Kidney (tissue), 14 donors: ENCODE data around the gene SMOC1. TPM values are rescaled to one million over a fixed set of nuclear protein-coding genes. Genes with fewer than 3 reads are reported as not detected.

Experiments used
- DNase-seq, 5 donors: peaks; one replicate each; pipeline ENCODE4 v3.0.0-alpha.2; 2013 to 2020
- FAIRE-seq: peaks from 2 replicates; lab custom pipeline; 2012; peaks lifted over from hg19 to GRCh38; lab: Jason Lieb, UNC
- H3K27ac ChIP-seq, 2 donors: one replicate each; pipeline ENCODE4 v1.7.0; 2013; ENCODE audit warnings: low read depth in 2 of 2, low read length in 2 of 2, inconsistent platforms in 1 of 2
- H3K27me3 ChIP-seq: one replicate; pipeline ENCODE4 v1.7.1; 2013; ENCODE audit warnings: low read length, inconsistent platforms; ENCODE audit not compliant: control insufficient read depth, insufficient read depth
- H3K36me3 ChIP-seq, 3 donors: one replicate each; pipeline versions ENCODE4 v1.7.0 to v1.7.1; 2013; ENCODE audit warnings: low read length in 3 of 3, control low read depth in 1 of 3, inconsistent platforms in 1 of 3; ENCODE audit not compliant: insufficient read depth in 3 of 3, control insufficient read depth in 2 of 3
- H3K4me1 ChIP-seq, 3 donors: one replicate each; pipeline versions ENCODE4 v1.7.0 to v1.7.1; 2013; ENCODE audit warnings: low read length in 3 of 3, inconsistent platforms in 1 of 3, low read depth in 1 of 3; ENCODE audit not compliant: control insufficient read depth in 2 of 3, insufficient read depth in 2 of 3
- H3K4me3 ChIP-seq, 3 donors: one replicate each; pipeline versions ENCODE4 v1.7.0 to v1.8.1; 2013; ENCODE audit warnings: low read length in 3 of 3, control low read depth in 1 of 3, inconsistent platforms in 1 of 3
- H3K9ac ChIP-seq, 3 donors: one replicate each; pipeline versions ENCODE4 v1.7.0 to v1.7.1; 2013; ENCODE audit warnings: low read length in 3 of 3, control low read depth in 1 of 3, inconsistent platforms in 1 of 3
- H3K9me3 ChIP-seq, 3 donors: one replicate each; pipeline versions ENCODE4 v1.7.0 to v1.7.1; 2013; ENCODE audit warnings: low read length in 3 of 3, control low read depth in 1 of 3, inconsistent platforms in 1 of 3; ENCODE audit not compliant: control insufficient read depth in 2 of 3, insufficient read depth in 1 of 3
- intact Hi-C: fragments of 100-400 bp; cut with DNase I; formaldehyde crosslinking; loops from one replicate; pipeline ENCODE4 v1.11.1; 2022
- polyA plus RNA-seq: library from polyadenylated mRNA; stranded (reverse); fragments of 350-450 nt; fragmentation: Illumina TruSeq; extraction: RNeasy Lipid Tissue Mini Kit (QIAGEN cat#74804); gene quantifications from one replicate; pipeline ENCODE4 v1.2.3, GENCODE V29; 2014; ENCODE audit warnings: low read depth, low replicate concordance; ENCODE audit not compliant: insufficient read depth
- total RNA-seq: library from RNA; stranded (reverse); fragmentation: NEBNext Ultra II Directional; extraction: Animal tissue kit (Norgen Biotek cat#: 25700); gene quantifications from one replicate; pipeline ENCODE4 v1.2.1, GENCODE V29; 2021
- TF ChIP-seq, protein P1 (sequence below): IDR thresholded peaks from 3 replicates; pipeline ENCODE4 v1.5.1; 2012; ENCODE audit warnings: mild to moderate bottlenecking, moderate library complexity, borderline replicate concordance; ENCODE audit not compliant: insufficient read depth; ENCODE audit errors: extremely low read depth
- donor health status: control.
- donor health status: control.
- donor health status: control.
- donor health status: control.
- donor health status: control.
- donor health status: DM: yes; HTN: yes; CAD: no.
- donor health status: Normal renal cell carcinoma (clear cell type).

SMOC1 gene
- total and polyA plus RNA-seq, 2 donors from 2014 or later: 1.2 to 2.8 TPM

- DNase-seq (no peak), FAIRE-seq (no peak)
- Histone ChIP-seq H3K4me3 (no peak overlapping the region), H3K9ac (no peak overlapping the region), H3K4me1 (no peaks in the 10 kb centered on the region), H3K27ac (no peak overlapping the region), H3K27me3 (no peaks in the 10 kb centered on the region), H3K9me3 (no peaks in the 10 kb centered on the region), H3K36me3 (no peaks in the 10 kb centered on the region)
- TF ChIP-seq, protein P1, sequence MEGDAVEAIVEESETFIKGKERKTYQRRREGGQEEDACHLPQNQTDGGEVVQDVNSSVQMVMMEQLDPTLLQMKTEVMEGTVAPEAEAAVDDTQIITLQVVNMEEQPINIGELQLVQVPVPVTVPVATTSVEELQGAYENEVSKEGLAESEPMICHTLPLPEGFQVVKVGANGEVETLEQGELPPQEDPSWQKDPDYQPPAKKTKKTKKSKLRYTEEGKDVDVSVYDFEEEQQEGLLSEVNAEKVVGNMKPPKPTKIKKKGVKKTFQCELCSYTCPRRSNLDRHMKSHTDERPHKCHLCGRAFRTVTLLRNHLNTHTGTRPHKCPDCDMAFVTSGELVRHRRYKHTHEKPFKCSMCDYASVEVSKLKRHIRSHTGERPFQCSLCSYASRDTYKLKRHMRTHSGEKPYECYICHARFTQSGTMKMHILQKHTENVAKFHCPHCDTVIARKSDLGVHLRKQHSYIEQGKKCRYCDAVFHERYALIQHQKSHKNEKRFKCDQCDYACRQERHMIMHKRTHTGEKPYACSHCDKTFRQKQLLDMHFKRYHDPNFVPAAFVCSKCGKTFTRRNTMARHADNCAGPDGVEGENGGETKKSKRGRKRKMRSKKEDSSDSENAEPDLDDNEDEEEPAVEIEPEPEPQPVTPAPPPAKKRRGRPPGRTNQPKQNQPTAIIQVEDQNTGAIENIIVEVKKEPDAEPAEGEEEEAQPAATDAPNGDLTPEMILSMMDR: no peak
- intact Hi-C loops: no loop called here
Observed at GRCh38 chr14:70004791-70005190, 125.6 kb downstream of the SMOC1 start.

DNA sequence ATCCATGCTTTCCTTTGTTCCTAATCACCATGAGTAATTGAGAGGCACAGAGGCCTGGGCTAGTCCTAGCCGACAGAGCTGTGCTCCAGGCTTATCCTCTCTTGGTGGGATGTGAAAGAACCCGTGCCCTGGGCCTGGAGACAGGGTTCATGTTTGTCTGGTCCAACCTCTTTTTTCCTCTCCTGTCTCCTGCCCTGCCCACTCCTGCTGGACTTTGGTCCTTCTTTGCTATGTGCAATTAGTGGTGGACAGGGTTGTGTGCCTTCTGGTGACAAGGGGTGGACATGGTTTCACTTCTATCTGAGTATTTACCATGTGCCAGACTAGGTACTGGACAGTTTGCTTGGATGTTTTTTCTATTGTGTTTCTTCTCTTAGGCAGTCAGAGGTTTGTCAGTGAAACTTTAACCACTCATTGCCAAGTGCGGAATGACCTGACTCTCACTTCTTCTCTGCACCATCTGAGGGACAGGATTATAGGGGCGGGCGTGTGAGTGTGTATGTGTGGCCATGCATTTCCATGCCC, 126.1 kb downstream of the SMOC1 start:
- TF ChIP-seq, protein P1: no peak
- Histone ChIP-seq H3K4me1 (no peaks in the 10 kb centered on the region), H3K4me3 (no peak overlapping the region), H3K9me3 (no peaks in the 10 kb centered on the region), H3K27me3 (no peaks in the 10 kb centered on the region), H3K9ac (no peak overlapping the region), H3K36me3 (no peaks in the 10 kb centered on the region), H3K27ac (no peak overlapping the region)
- FAIRE-seq: no peak
- no peak for DNase-seq
- intact Hi-C loops: no loop called here

- DNase-seq (no peak), FAIRE-seq (no peak)
- no peaks in the 10 kb centered on the region for H3K4me1 ChIP-seq
- H3K9ac ChIP-seq: no peak overlapping the region
- H3K36me3 ChIP-seq: no peaks in the 10 kb centered on the region
- intact Hi-C loops: no loop called here
- no peaks in the 10 kb centered on the region for H3K27me3 ChIP-seq
- no peaks in the 10 kb centered on the region for H3K9me3 ChIP-seq
- no peak overlapping the region for H3K27ac ChIP-seq
- no peak overlapping the region for H3K4me3 ChIP-seq
- TF ChIP-seq, protein P1: no peak
Observed at GRCh38 chr14:70006699-70007098, 127.5 kb downstream of the SMOC1 start.
